Measurements from ENCODE around the gene EOLA2.

Gene EOLA2

DNA sequence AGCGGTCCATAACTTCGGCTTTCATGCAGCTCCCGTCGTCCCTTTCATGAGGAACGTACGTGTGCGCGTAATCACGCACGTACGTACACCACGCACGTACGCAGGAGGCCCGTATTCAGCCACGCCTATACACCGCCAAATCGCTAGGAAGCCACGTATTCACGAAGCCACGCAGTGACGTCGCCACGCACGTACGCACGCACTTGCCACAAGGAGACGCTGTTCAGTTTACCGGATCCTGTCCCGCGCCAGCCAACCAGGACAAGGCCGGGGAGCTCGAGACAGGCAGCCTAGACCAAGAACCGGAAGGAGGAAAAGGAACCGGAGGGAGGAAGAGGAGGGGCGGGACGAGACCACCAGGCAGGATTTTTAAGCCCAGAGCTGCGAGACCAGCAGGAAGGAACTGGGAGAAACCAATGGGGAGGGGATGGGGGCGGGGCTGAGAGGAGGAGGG is at the start of gene EOLA2:
Gene EOLA2 (minus strand): TSS at position 65 of the 454 bp plus-strand sequence. CDS start 4,617 bp downstream, outside the sequence.
- TF ChIP-seq, protein P1, sequence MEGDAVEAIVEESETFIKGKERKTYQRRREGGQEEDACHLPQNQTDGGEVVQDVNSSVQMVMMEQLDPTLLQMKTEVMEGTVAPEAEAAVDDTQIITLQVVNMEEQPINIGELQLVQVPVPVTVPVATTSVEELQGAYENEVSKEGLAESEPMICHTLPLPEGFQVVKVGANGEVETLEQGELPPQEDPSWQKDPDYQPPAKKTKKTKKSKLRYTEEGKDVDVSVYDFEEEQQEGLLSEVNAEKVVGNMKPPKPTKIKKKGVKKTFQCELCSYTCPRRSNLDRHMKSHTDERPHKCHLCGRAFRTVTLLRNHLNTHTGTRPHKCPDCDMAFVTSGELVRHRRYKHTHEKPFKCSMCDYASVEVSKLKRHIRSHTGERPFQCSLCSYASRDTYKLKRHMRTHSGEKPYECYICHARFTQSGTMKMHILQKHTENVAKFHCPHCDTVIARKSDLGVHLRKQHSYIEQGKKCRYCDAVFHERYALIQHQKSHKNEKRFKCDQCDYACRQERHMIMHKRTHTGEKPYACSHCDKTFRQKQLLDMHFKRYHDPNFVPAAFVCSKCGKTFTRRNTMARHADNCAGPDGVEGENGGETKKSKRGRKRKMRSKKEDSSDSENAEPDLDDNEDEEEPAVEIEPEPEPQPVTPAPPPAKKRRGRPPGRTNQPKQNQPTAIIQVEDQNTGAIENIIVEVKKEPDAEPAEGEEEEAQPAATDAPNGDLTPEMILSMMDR (IDR thresholded peaks at IDR 0.05; ENCODE audit: low read depth, low read length): peak; percentile 56
- peak within 1 kb of the TSS; percentile 82 to 89 for H3K4me3 ChIP-seq (replicated peaks in 1 of 2; ENCODE audit: low read depth in 2 of 2, low read length in 2 of 2)
- DNase-seq (ENCODE audit: low read depth in 2 of 2): peak; percentile 98 to 99

DNA sequence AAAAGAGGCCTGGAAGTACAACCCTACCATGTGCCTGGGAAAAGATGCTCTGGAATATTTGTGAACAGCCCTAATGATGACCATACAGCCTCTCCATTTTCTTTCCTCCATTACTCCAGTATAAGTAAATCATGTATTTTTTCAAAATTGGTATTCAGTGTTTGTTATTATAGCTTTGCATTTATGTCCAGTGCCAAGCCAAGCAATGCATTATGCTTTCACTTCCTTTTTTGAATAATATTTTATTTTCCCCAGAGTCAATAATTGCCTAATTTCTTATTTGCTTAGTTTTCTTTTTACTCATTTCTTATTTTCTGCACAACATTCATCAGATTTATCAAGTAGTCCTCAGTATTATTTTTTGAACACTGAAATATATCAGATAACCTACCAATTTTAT is 49.3 kb upstream of the EOLA2 start:
- no peak for DNase-seq (ENCODE audit: low read depth in 2 of 2)
- no peak overlapping the region for H3K4me3 ChIP-seq (replicated peaks in 1 of 2; ENCODE audit: low read depth in 2 of 2, low read length in 2 of 2)
- TF ChIP-seq, protein P1 (IDR thresholded peaks at IDR 0.05; ENCODE audit: low read depth, low read length): no peak

DNA sequence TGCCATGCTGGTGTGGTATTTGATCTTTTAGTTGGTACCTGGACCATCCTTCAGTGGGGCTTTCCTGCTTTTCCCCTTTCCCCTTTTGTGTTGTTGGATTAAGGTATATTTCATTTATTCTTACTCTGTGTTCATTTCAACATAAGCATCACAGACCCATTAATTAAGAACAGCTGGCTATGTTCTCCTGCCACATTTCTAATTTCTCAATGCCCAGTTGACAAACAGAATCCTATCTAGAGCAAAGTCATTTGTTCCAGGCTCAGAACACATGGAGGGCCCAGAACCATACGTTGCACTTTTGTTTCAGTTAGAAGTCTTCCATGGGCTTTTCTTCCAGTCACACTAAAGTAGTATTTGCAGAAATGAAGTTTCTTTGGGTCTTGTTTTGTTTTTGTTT is 46.1 kb upstream of the EOLA2 start:
- TF ChIP-seq, protein P1 (IDR thresholded peaks at IDR 0.05; ENCODE audit: low read depth, low read length): no peak
- no peak overlapping the region for H3K4me3 ChIP-seq (replicated peaks in 1 of 2; ENCODE audit: low read depth in 2 of 2, low read length in 2 of 2)
- DNase-seq (ENCODE audit: low read depth in 2 of 2): no peak

DNA sequence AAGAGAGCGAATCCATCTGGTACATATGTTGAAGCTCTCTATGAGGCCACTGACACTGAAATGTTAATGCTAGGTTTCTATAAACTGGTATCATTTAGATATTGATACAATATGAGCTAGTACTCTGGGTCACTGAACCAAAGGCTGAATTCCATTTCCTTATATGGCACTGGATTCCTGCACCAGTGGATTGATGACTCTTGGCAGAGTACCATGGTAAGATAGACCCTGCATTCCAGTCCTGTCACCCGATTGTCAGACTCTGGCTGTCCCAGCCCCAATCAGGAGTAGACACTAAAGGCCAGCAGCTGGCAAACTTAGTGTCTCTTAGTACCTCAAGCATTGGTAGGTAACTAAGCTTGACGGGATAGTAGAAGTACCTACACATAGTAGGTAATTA is 44.0 kb upstream of the EOLA2 start:
- DNase-seq (ENCODE audit: low read depth in 2 of 2): no peak
- H3K4me3 ChIP-seq (replicated peaks in 1 of 2; ENCODE audit: low read depth in 2 of 2, low read length in 2 of 2): no peak overlapping the region
- TF ChIP-seq, protein P1 (IDR thresholded peaks at IDR 0.05; ENCODE audit: low read depth, low read length): no peak

DNA sequence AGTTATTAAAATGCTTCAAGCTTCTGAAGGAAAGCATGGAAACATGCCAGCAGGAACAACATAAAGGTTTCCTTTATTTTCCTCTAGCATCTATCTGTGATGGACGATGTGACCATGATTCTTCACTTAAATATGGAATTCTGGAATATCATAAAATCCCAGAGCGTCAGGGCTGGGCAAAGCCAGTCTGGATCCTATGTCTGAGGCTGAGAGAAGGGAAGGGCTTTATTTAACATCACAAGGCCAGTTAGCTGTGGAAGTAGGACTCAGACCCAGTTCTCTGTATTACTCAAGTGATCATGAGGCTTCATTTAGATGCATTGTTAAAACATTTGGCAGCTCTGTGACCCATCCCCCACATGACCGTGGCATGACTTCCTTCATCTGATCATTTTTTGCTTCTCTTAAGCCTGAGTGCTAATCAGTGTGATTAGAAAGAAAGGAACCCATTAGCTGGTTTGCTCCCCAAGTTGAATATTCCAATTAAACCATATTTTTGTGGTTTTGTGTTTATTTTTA is 40.9 kb upstream of the EOLA2 start:
- H3K4me3 ChIP-seq (replicated peaks in 1 of 2; ENCODE audit: low read depth in 2 of 2, low read length in 2 of 2): no peak overlapping the region
- TF ChIP-seq, protein P1 (IDR thresholded peaks at IDR 0.05; ENCODE audit: low read depth, low read length): no peak
- no peak for DNase-seq (ENCODE audit: low read depth in 2 of 2)

DNA sequence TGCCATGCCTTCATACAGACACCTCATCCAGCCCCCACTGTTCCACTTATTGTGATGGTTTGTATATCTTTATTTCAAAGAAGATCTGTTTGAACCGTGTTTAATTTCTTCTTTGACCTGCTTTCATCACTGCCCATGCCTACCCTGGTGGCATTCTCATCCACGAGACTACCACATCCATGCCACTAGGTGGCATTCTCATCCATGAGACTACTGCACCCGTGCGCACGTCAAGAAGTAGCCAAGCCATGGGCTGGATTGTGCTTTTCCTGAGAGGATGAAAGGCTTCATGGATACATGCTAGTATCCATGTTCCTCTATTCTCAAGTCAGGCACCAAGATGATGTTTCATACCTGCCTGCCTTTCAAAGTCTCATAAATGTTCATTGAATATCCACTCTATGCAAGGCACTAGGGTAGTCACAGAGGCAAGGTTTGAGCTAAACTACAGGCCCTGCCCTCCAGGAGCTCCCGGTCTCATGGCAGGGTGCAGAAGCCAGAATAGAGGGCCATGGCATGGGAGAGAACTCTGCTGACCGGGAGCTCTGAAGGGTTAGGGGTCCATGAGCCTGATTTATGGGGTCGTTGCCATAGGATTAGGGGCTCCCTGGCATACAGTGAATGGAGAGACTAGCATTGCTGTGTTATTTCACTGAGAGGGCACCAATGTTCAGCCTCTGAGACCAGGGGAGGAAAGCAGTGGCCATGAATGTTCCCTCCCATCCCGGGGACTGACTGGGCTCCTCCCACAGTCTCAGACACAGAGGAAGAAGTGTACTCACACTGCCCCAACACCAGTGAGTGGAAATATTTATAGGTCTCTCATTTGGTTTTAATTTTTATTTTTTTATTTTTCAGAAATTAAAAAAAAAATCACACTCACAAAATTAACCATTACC is 24.8 kb upstream of the EOLA2 start:
- DNase-seq (ENCODE audit: low read depth in 2 of 2): peak; percentile 70 to 73
- no peak overlapping the region for H3K4me3 ChIP-seq (replicated peaks in 1 of 2; ENCODE audit: low read depth in 2 of 2, low read length in 2 of 2)
- TF ChIP-seq, protein P1 (IDR thresholded peaks at IDR 0.05; ENCODE audit: low read depth, low read length): peak; percentile 60
